Ishikawa (cell line): Measurements from ENCODE around the gene ZMYND10.

ENCODE experiments used
- CEBPB ChIP-seq: IDR thresholded peaks from 2 replicates; pipeline ENCODE4 v1.6.1; 2012
- EP300 ChIP-seq: IDR thresholded peaks from 2 replicates; pipeline ENCODE4 v1.6.1; 2012; ENCODE audit warnings: borderline replicate concordance
- YY1 ChIP-seq: IDR thresholded peaks from 2 replicates; pipeline ENCODE4 v1.6.1; 2012; ENCODE audit warnings: low read depth
- TF ChIP-seq, protein P1 (sequence below): IDR thresholded peaks from 2 replicates; pipeline ENCODE4 v1.6.1; 2012; ENCODE audit warnings: low read depth, mild to moderate bottlenecking

DNA sequence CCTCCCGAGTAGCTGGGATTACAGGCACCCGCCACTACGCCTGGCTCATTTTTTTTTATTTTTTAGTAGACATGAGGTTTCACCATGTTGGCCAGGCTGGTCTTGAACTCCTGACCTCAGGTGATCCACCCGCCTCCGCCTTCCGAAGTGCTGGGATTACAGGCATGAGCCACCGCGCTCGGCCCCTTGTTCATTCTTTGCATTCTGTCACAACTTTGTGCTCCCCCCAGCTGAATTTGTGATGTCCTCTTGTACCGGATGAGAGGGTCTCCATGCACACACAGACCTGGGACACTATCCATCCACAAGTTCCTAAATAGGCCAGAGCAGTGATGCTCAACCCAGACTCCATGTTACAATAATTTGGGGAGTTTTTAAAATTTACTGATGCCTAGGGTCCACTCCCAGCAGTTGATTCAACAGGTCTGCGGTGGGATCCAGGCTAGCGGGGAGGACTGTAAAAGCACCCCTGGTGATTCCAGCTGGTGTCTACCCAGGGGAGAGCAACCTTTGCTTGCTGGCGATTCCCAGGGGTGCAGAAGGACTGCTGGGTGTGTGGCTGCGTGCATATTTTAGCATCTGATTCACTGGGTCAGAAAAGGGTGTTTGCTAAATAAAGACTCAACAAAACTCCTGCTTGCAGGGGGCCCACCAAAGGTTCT is 5.9 kb downstream of the ZMYND10 start:
- TF ChIP-seq, protein P1, sequence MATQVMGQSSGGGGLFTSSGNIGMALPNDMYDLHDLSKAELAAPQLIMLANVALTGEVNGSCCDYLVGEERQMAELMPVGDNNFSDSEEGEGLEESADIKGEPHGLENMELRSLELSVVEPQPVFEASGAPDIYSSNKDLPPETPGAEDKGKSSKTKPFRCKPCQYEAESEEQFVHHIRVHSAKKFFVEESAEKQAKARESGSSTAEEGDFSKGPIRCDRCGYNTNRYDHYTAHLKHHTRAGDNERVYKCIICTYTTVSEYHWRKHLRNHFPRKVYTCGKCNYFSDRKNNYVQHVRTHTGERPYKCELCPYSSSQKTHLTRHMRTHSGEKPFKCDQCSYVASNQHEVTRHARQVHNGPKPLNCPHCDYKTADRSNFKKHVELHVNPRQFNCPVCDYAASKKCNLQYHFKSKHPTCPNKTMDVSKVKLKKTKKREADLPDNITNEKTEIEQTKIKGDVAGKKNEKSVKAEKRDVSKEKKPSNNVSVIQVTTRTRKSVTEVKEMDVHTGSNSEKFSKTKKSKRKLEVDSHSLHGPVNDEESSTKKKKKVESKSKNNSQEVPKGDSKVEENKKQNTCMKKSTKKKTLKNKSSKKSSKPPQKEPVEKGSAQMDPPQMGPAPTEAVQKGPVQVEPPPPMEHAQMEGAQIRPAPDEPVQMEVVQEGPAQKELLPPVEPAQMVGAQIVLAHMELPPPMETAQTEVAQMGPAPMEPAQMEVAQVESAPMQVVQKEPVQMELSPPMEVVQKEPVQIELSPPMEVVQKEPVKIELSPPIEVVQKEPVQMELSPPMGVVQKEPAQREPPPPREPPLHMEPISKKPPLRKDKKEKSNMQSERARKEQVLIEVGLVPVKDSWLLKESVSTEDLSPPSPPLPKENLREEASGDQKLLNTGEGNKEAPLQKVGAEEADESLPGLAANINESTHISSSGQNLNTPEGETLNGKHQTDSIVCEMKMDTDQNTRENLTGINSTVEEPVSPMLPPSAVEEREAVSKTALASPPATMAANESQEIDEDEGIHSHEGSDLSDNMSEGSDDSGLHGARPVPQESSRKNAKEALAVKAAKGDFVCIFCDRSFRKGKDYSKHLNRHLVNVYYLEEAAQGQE = no peak
- TF ChIP-seq CEBPB = no peak
- no peak for TF ChIP-seq YY1
- no peak for TF ChIP-seq EP300
